ENCODE measurements around the gene UTS2R.

DNA sequence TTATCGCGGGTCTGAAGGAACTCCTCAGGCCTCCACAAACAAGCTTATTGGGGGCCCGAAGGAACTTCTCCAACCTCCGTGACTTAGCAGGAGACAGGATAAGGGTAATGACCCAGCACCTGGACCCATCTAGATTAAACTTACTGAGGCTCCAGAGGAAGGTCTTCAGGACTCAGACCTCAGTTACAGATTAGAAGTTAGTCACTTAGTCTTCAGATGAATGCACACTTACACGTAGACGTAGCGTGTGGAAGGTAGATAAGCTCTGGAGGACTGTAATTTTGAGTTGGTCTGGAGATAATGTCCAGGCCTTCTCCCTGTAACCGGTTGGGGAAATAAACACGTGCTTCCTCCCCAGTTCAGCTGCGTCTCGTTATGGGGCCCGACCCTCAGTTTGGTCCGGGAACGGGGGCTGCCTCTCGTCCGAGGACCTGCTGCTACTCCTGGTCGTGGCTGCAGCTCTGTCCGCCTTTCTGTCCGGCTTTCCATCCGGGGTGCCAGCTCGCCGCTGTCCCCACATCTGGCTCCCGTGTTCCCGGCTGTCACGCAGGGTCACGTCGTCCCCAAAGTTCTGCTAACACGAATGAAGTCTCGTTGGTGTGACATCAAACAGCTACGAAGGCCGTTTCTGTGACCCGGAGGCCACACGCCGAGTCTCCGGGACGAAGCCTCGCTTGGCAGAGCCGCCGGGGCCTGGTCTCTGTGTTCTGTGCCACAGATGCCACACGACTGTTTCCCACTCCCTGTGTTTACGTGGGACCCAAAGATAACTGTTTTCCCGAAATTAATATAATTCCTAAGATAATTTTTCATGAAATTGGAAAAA lies 26.2 kb upstream of the UTS2R start:
- TF ChIP-seq, protein P1, sequence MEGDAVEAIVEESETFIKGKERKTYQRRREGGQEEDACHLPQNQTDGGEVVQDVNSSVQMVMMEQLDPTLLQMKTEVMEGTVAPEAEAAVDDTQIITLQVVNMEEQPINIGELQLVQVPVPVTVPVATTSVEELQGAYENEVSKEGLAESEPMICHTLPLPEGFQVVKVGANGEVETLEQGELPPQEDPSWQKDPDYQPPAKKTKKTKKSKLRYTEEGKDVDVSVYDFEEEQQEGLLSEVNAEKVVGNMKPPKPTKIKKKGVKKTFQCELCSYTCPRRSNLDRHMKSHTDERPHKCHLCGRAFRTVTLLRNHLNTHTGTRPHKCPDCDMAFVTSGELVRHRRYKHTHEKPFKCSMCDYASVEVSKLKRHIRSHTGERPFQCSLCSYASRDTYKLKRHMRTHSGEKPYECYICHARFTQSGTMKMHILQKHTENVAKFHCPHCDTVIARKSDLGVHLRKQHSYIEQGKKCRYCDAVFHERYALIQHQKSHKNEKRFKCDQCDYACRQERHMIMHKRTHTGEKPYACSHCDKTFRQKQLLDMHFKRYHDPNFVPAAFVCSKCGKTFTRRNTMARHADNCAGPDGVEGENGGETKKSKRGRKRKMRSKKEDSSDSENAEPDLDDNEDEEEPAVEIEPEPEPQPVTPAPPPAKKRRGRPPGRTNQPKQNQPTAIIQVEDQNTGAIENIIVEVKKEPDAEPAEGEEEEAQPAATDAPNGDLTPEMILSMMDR (IDR thresholded peaks at IDR 0.05; ENCODE audit: poor library complexity, severe bottlenecking): no peak
- TF ChIP-seq EP300 (conservative IDR thresholded peaks at IDR 0.05; ENCODE audit: poor library complexity, severe bottlenecking): no peak
